MM.1S (cell line): ENCODE data around the gene MALRD1.

Experiments used
- DNase-seq: peaks from one replicate; pipeline ENCODE4 v3.0.0-alpha.2; 2015
- H2AFZ ChIP-seq: fragments of 300-600 bp; sonication (generic); 2 replicates; pipeline ENCODE4 v1.6.0; 2016; ENCODE audit warnings: antibody characterized with exemption, low read length
- H3F3A ChIP-seq: fragments of 300-600 bp; sonication (generic); 2 replicates; pipeline ENCODE4 v1.6.1; 2016; ENCODE audit warnings: mild to moderate bottlenecking, antibody characterized with exemption, low read length, moderate library complexity, mixed read lengths; ENCODE audit not compliant: insufficient read depth
- H3K27ac ChIP-seq: fragments of 300-600 bp; sonication (generic); 2 replicates; pipeline ENCODE4 v1.5.1; 2016; ENCODE audit warnings: mild to moderate bottlenecking, low read length
- H3K27me3 ChIP-seq: fragments of 300-600 bp; sonication (generic); replicated peaks from 2 replicates; pipeline ENCODE4 v1.6.0; 2016; ENCODE audit warnings: low read length; ENCODE audit not compliant: insufficient read depth
- H3K36me3 ChIP-seq: fragments of 300-600 bp; sonication (generic); replicated peaks from 2 replicates; pipeline ENCODE4 v1.6.1; 2016; ENCODE audit warnings: mild to moderate bottlenecking, low read length, mixed read lengths; ENCODE audit not compliant: insufficient read depth
- H3K4me1 ChIP-seq: fragments of 300-600 bp; sonication (generic); 2 replicates; pipeline ENCODE4 v1.6.1; 2016; ENCODE audit warnings: low read length, mixed read lengths
- H3K4me2 ChIP-seq: fragments of 300-600 bp; sonication (generic); 2 replicates; pipeline ENCODE4 v1.6.0; 2016; ENCODE audit warnings: low read depth, low read length
- H3K4me3 ChIP-seq: fragments of 300-600 bp; sonication (generic); 2 replicates; pipeline ENCODE4 v1.5.1; 2016; ENCODE audit warnings: low read length, mixed read lengths
- H3K79me2 ChIP-seq: fragments of 300-600 bp; sonication (generic); 2 replicates; pipeline ENCODE4 v1.6.1; 2016; ENCODE audit warnings: mixed run types, low read length, mixed read lengths
- H3K9ac ChIP-seq: fragments of 300-600 bp; sonication (generic); 2 replicates; pipeline ENCODE4 v1.6.1; 2016; ENCODE audit warnings: low read length, mixed read lengths
- H3K9me2 ChIP-seq: fragments of 300-600 bp; sonication (generic); replicated peaks from 2 replicates; pipeline ENCODE4 v1.6.1; 2016; ENCODE audit warnings: mild to moderate bottlenecking, low read length, mixed read lengths; ENCODE audit not compliant: insufficient read depth
- H3K9me3 ChIP-seq: fragments of 300-600 bp; sonication (generic); replicated peaks from 2 replicates; pipeline ENCODE4 v1.6.1; 2016; ENCODE audit warnings: mild to moderate bottlenecking, low read length, mixed read lengths; ENCODE audit not compliant: insufficient read depth
- H4K20me1 ChIP-seq: fragments of 300-600 bp; sonication (generic); 2 replicates; pipeline ENCODE4 v1.6.1; 2016; ENCODE audit warnings: mild to moderate bottlenecking, low read length, moderate library complexity, mixed read lengths; ENCODE audit not compliant: insufficient read depth
- CTCF ChIP-seq: fragments of 300-600 bp; sonication (generic); IDR thresholded peaks from 2 replicates; pipeline ENCODE4 v1.5.1; 2016; ENCODE audit warnings: antibody characterized with exemption, low read length, mixed read lengths
- EZH2 ChIP-seq: fragments of 300-600 bp; sonication (generic); optimal IDR thresholded peaks from 2 replicates; pipeline ENCODE3; 2017; ENCODE audit warnings: low read depth, mild to moderate bottlenecking, antibody characterized with exemption, low read length, mixed read lengths
- EZH2phosphoT487 ChIP-seq: fragments of 300-600 bp; sonication (generic); IDR thresholded peaks from 2 replicates; pipeline ENCODE4 v1.6.1; 2018; ENCODE audit warnings: antibody characterized with exemption, low read length

MALRD1 gene

GRCh38 chr10:19676063-19676462 is 627.5 kb downstream of the MALRD1 start:
- no peaks in the 10 kb centered on the region for H3K9me2 ChIP-seq
- no peaks in the 10 kb centered on the region for H3K9me3 ChIP-seq
- no peaks in the 10 kb centered on the region for H3K36me3 ChIP-seq
- H4K20me1 ChIP-seq = no peaks in the 10 kb centered on the region
- no peak overlapping the region for H3K4me3 ChIP-seq
- H3K27ac ChIP-seq = no peak overlapping the region
- no peaks in the 10 kb centered on the region for H3K79me2 ChIP-seq
- no peak for DNase-seq
- H3K4me2 ChIP-seq = no peak overlapping the region
- H3K4me1 ChIP-seq = no peaks in the 10 kb centered on the region
- no peaks in the 10 kb centered on the region for H3F3A ChIP-seq
- TF ChIP-seq CTCF (no peak), EZH2phosphoT487 (no peak), EZH2 (no peak)
- H3K9ac ChIP-seq = no peak overlapping the region
- H3K27me3 ChIP-seq = no peaks in the 10 kb centered on the region
- no peak overlapping the region for H2AFZ ChIP-seq

- H3K9me3 ChIP-seq = no peaks in the 10 kb centered on the region
- H3K4me2 ChIP-seq = no peak overlapping the region
- no peak for DNase-seq
- no peak overlapping the region for H2AFZ ChIP-seq
- H3K9ac ChIP-seq = no peak overlapping the region
- H3F3A ChIP-seq = no peaks in the 10 kb centered on the region
- H3K9me2 ChIP-seq = no peaks in the 10 kb centered on the region
- H3K4me3 ChIP-seq = no peak overlapping the region
- H3K36me3 ChIP-seq = no peaks in the 10 kb centered on the region
- TF ChIP-seq EZH2phosphoT487 (no peak), EZH2 (no peak), CTCF (no peak)
- no peaks in the 10 kb centered on the region for H4K20me1 ChIP-seq
- H3K4me1 ChIP-seq = no peaks in the 10 kb centered on the region
- H3K27ac ChIP-seq = no peak overlapping the region
- no peaks in the 10 kb centered on the region for H3K79me2 ChIP-seq
- H3K27me3 ChIP-seq = no peaks in the 10 kb centered on the region
Measured at GRCh38 chr10:19683356-19683755, 634.8 kb downstream of the MALRD1 start.

DNA sequence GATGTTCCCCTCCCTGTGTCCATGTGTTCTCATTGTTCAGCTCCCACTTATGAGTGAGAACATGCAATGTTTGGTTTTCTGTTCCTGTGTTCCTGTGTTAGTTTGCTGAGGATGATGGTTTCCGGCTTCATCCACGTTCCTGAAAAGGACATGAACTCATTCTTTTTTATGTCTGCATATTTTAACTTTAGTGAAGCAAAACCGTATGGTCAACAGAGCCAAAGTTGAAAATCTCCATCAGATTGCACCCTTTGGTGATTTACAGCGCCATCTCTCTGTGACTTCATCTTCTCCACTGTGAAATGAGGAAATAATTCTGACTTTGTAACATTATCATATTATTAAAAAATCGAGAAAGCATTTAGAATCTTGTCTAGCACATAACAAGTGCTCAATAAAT is 635.4 kb downstream of the MALRD1 start:
- H3K4me2 ChIP-seq = no peak overlapping the region
- no peaks in the 10 kb centered on the region for H3K36me3 ChIP-seq
- H3K27me3 ChIP-seq = no peaks in the 10 kb centered on the region
- no peaks in the 10 kb centered on the region for H3K79me2 ChIP-seq
- H2AFZ ChIP-seq = no peak overlapping the region
- no peaks in the 10 kb centered on the region for H3K9me2 ChIP-seq
- no peaks in the 10 kb centered on the region for H3K4me1 ChIP-seq
- H3F3A ChIP-seq = no peaks in the 10 kb centered on the region
- no peaks in the 10 kb centered on the region for H3K9me3 ChIP-seq
- H3K27ac ChIP-seq = no peak overlapping the region
- TF ChIP-seq EZH2phosphoT487 (no peak), EZH2 (no peak)
- H3K9ac ChIP-seq = no peak overlapping the region
- DNase-seq = no peak
- H3K4me3 ChIP-seq = no peak overlapping the region
- H4K20me1 ChIP-seq = no peaks in the 10 kb centered on the region

DNA sequence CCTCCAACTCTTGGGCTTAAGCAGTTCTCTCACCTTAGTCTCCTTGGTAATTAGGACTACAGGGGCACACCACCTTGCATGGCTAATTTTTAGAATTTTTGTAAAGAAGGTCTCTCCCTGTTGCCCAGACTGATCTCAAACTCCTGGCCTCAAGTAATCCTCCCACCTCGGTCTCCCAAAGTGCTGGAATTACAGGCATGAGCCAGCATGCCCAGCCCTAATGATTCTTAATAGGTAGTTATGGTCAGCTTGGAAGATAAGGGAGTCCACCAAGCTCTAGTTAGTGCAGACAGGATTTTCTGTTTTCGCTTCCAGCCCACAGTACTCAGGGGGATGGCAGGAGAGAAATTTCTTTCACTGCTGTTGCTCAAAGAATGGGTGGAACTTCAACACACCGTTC is 639.7 kb downstream of the MALRD1 start:
- no peak overlapping the region for H3K4me2 ChIP-seq
- no peak overlapping the region for H3K27ac ChIP-seq
- H3K27me3 ChIP-seq = no peaks in the 10 kb centered on the region
- H3F3A ChIP-seq = no peaks in the 10 kb centered on the region
- H3K9me3 ChIP-seq = no peaks in the 10 kb centered on the region
- no peak overlapping the region for H3K4me3 ChIP-seq
- no peak overlapping the region for H2AFZ ChIP-seq
- TF ChIP-seq EZH2 (no peak), CTCF (no peak), EZH2phosphoT487 (no peak)
- no peaks in the 10 kb centered on the region for H3K4me1 ChIP-seq
- no peaks in the 10 kb centered on the region for H3K9me2 ChIP-seq
- H3K9ac ChIP-seq = no peak overlapping the region
- H3K36me3 ChIP-seq = no peaks in the 10 kb centered on the region
- DNase-seq = no peak
- no peaks in the 10 kb centered on the region for H4K20me1 ChIP-seq
- no peaks in the 10 kb centered on the region for H3K79me2 ChIP-seq
